ENCODE data around the gene LYPD8.

Gene LYPD8

GRCh38 chr1:248696261-248696660 lies 59.3 kb downstream of the LYPD8 start:
- no peak for TF ChIP-seq CTCF (IDR thresholded peaks at IDR 0.05; ENCODE audit: low read length, missing control alignments)
- no peak overlapping the region for H3K4me3 ChIP-seq (replicated peaks; ENCODE audit: low read depth, low read length)
- DNase-seq (ENCODE audit: low read depth) = no peak

- TF ChIP-seq CTCF (IDR thresholded peaks at IDR 0.05; ENCODE audit: low read length, missing control alignments) = no peak
- no peak overlapping the region for H3K4me3 ChIP-seq (replicated peaks; ENCODE audit: low read depth, low read length)
- peak; percentile 0 for DNase-seq (ENCODE audit: low read depth)
These were observed 60.0 kb downstream of the LYPD8 start for GRCh38 chr1:248695451-248696132.

GRCh38 chr1:248691567-248692155 lies 63.9 kb downstream of the LYPD8 start:
- no peak for DNase-seq (ENCODE audit: low read depth)
- no peak overlapping the region for H3K4me3 ChIP-seq (replicated peaks; ENCODE audit: low read depth, low read length)
- TF ChIP-seq CTCF (IDR thresholded peaks at IDR 0.05; ENCODE audit: low read length, missing control alignments) = no peak

Measured in fibroblast of pulmonary artery (primary cell).